Caki2 (cell line): ENCODE measurements around the gene TRPM3. TPM values are rescaled to one million over a fixed set of nuclear protein-coding genes. Genes with fewer than 3 reads are reported as not detected.

Experiments
- DNase-seq: peaks from one replicate; pipeline ENCODE4 v3.0.0-alpha.2; 2015; ENCODE audit warnings: low read depth
- in situ Hi-C: cut with HindIII; loops from 2 replicates; pipeline ENCODE4 v1.10.0; 2016; ENCODE audit warnings: low sequenced_read_pairs, low pct_unique_long_range_greater_than_20kb, mixed read lengths
- total RNA-seq: library from RNA; depleted of rRNA; stranded (reverse); fragments of >200 nt; shearing (Covaris generic); gene quantifications from 2 replicates; pipeline ENCODE4 v1.2.3, GENCODE V29; 2014; ENCODE audit warnings: low replicate concordance

TRPM3 gene
- total RNA-seq, 1 experiment from 2014 or later = 0.37 TPM

DNA sequence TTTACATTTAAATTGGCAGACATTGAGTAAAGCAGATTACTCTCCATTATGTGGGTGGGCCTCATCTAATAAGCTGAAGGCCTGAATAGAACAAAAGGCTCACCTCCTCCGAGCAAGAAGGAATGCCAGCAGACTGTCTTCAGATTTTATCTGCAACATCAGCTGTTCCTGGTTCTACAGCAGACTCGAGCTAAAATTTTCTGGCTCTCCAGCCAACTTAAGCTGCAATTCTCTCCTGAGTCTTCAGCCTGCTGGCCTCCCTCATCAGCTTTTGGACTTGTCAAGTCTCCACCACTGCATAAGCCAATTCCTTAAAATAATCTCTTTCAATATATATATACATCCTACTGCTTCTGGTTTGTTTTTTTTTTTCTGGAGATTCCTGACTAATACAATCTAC, 12.5 kb downstream of the TRPM3 start:
- in situ Hi-C loops = no loop called here
- no peak for DNase-seq

- in situ Hi-C loops = no loop called here
- no peak for DNase-seq
Observed at GRCh38 chr9:71106992-71107391, 14.4 kb downstream of the TRPM3 start.

- in situ Hi-C loops = no loop called here
- no peak for DNase-seq
Observed at GRCh38 chr9:71105192-71105591, 16.2 kb downstream of the TRPM3 start.

- in situ Hi-C loops = no loop called here
Observed at GRCh38 chr9:71098801-71099200, 22.6 kb downstream of the TRPM3 start.

DNA sequence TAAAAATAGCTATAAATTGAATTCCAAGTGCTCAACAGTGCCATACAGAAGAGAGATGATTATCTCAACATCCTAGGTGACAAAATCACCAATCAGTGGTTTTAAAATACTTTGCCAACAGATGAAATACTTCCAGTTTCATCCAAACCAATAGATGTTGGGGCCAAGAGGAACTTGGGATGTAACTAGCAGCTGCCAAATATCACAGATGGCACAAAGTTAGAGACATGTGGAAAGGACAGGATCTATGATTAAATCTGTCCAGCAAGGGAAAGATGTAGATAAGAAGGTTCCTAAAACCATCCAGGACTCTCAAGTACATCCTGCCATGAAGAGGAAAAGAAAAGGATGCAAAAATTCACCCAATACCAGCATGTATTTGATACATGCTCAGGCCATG, 23.8 kb downstream of the TRPM3 start:
- in situ Hi-C loops = no loop called here
- no peak for DNase-seq

More at GRCh38 chr9:71098801-71099200, 22.6 kb downstream of the TRPM3 start:
- DNase-seq = no peak

GRCh38 chr9:71096421-71097108, 24.9 kb downstream of the TRPM3 start:
- no peak for DNase-seq
- in situ Hi-C loops = no loop called here

GRCh38 chr9:71094708-71095251, 26.6 kb downstream of the TRPM3 start:
- DNase-seq = no peak

DNA sequence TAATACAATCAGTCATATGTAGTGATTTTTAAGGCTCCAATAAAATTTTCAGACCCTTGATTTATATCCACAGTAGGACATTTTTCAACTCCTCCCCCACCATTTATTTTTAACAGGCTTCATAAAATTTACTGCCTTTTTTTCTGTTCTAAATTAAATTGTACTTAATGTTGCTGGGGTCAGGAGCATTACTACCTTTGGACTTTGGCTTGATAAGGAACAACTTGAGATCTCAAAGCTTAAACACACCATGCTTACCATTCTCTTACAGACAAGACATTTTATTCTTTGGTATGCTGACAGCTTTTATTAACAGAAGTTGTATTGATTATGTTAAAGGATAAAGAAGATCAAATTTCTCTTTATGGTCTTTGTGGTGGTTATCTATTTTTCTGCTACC, 30.5 kb downstream of the TRPM3 start:
- in situ Hi-C loops = no loop called here
- no peak for DNase-seq

More at GRCh38 chr9:71094708-71095251, 26.6 kb downstream of the TRPM3 start:
- in situ Hi-C loops = no loop called here

DNA sequence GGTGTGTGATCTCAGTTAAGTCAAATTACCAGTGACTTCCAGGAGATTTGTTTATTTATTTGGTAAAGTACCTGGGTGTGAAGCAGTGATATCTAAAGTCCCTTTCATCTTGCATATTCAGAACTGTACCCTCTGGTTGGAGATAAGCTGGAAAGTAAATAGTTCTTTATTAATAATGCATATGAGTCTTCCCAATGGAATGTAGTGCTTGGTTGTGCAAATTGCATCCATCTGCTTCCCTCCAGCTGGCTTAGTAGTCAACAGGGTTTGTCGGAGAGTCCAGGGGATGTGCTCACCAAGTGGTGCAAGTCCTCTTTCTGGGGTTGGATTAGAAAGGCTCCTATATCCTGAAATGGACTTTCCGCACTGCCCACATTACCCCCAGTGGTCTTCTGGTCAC, 42.0 kb downstream of the TRPM3 start:
- no peak for DNase-seq
- in situ Hi-C loops = no loop called here

GRCh38 chr9:71076096-71076495, 45.3 kb downstream of the TRPM3 start:
- no peak for DNase-seq
- in situ Hi-C loops = no loop called here

DNA sequence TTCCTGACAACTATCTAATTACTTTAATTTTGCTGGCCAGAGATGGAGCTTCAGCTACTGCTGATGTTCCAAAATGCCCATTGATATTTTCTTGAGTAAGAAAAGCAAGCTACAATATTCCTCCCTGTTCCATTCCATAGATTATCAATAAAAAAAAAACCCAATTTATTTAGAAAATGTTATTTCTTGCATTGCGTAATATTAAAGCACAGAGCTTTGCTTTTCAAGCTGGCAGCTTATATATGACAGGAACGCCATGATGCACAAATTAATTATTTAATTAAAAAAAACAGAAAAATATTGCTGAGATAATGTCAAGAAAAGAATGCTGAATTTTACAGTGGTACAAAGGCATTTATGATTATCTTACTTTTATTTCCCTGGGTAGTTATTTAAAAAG, 47.9 kb downstream of the TRPM3 start:
- in situ Hi-C loops = no loop called here
- DNase-seq = no peak

GRCh38 chr9:71072587-71072986, 48.8 kb downstream of the TRPM3 start:
- in situ Hi-C loops = no loop called here
- no peak for DNase-seq

DNA sequence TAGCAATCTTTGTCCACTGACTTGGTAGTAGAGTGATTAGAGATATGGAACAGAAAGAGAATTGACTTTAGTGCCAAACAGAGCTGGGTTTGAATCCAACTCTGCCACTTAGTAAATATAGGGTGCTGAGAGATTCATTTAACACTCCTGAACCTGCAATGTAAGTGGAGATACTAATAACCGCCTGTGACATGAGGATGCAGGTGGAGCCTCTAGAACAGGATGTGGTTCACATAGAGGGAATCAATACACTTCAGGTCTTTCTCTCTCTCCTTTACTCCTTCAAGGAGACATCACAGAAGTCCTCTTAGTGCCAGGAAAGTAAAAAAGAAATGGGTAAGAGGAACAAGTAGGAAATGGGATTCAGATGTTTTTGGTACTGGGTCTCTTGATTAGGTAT, 49.8 kb downstream of the TRPM3 start:
- in situ Hi-C loops = no loop called here

GRCh38 chr9:71058660-71059059, 62.8 kb downstream of the TRPM3 start:
- DNase-seq = no peak
- in situ Hi-C loops = no loop called here

More for the DNA sequence above, 49.8 kb downstream of the TRPM3 start:
- no peak for DNase-seq

GRCh38 chr9:71052287-71052686, 69.1 kb downstream of the TRPM3 start:
- no peak for DNase-seq
- in situ Hi-C loops = no loop called here

DNA sequence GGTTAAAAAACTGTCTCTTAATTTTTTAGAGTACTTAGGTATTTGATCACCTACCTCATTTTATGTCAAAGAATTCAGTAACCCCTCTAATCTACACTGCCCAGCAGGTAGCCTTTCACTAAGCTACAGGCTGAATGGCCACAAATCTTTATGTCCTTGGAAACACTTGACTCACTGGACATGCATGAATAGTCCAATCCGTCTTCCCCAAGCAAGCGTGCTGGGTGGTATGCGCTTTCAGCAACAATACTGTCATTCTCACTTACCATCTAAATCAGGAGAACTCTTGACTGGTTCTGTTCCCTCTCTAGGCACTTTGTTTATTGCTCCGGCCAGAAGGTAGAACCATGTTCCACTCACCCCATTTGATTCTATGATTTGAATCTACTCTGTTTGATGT, 73.1 kb downstream of the TRPM3 start:
- no peak for DNase-seq
- in situ Hi-C loops = no loop called here

- no peak for DNase-seq
- in situ Hi-C loops = no loop called here
Observed at GRCh38 chr9:71042448-71042990, 78.9 kb downstream of the TRPM3 start.

GRCh38 chr9:71037521-71037920, 83.9 kb downstream of the TRPM3 start:
- DNase-seq = no peak
- in situ Hi-C loops = no loop called here

DNA sequence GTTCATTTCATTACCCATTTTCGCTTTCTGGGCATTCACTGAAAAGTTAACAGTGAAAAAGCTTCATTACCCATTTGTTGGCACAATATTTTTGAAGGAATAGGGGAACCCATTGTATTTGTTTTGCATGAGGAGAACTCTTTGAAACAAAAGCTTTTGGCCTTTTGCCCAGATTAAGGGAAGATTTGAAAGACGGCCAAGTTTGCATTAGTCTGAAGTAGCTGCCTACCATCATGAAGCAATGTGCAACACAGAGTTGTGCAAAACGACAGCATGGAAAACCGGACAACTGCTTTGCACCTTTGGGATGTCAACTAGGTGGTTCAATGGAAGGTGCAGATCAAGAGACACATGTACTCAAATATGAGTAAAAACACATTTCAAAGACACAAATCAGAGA, 84.9 kb downstream of the TRPM3 start:
- no peak for DNase-seq
- in situ Hi-C loops = no loop called here

DNA sequence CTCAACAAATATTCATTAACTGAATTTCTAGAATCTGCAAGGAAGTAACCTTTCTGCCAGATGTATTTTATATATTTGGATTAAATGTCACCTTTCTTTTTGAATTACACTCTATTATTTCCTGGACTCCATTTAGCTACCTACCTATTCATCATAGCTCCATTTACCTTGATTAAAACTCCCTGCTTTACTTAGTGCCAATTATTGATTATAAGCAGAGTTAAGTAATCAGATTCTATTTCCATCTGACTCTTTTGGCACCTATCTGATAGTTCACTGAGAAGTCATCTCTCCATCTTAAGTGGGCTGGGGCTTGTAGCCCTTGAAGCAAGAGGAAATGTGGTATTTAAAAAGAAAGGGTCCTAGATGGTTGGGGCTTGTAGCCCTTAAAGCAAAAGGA, 88.6 kb downstream of the TRPM3 start:
- no peak for DNase-seq
- in situ Hi-C loops = no loop called here
